Smooth muscle cell of the brain vasculature (primary cell): ENCODE results near the gene SYT1.
"Not testable (repeated sequence)": the region's sequence is repeated elsewhere in the genome, so short reads cannot be mapped to it uniquely, and the experiment has no call there.

Experiments used
- DNase-seq: peaks from one replicate; pipeline ENCODE4 v3.0.0-alpha.2; 2012; ENCODE audit warnings: low read depth, low spot score

SYT1 gene

GRCh38 chr12:78966926-78967325 is 102.4 kb downstream of the SYT1 start:
- DNase-seq = no peak

- no peak for DNase-seq
Measured at GRCh38 chr12:78968226-78968625, 103.7 kb downstream of the SYT1 start.

GRCh38 chr12:78970041-78970440 is 105.5 kb downstream of the SYT1 start:
- no peak for DNase-seq

GRCh38 chr12:78977304-78977867 is 112.8 kb downstream of the SYT1 start:
- DNase-seq = no peak

GRCh38 chr12:78994168-78994791 is 129.7 kb downstream of the SYT1 start:
- no peak for DNase-seq

GRCh38 chr12:79000501-79000900 is 135.9 kb downstream of the SYT1 start:
- DNase-seq = no peak

- DNase-seq = no peak
Measured at GRCh38 chr12:79001404-79001803, 136.8 kb downstream of the SYT1 start.

GRCh38 chr12:79006306-79006705 is 141.7 kb downstream of the SYT1 start:
- DNase-seq = no peak

GRCh38 chr12:79008591-79008990 is 144.0 kb downstream of the SYT1 start:
- no peak for DNase-seq

GRCh38 chr12:79012636-79013035 is 148.1 kb downstream of the SYT1 start:
- DNase-seq = no peak

GRCh38 chr12:79016181-79016580 is 151.6 kb downstream of the SYT1 start:
- no peak for DNase-seq

- no peak for DNase-seq
Measured at GRCh38 chr12:79019672-79020071, 155.1 kb downstream of the SYT1 start.

- DNase-seq = no peak
Measured at GRCh38 chr12:79020106-79020505, 155.5 kb downstream of the SYT1 start.

GRCh38 chr12:79021021-79021420 is 156.4 kb downstream of the SYT1 start:
- DNase-seq = no peak

GRCh38 chr12:79023261-79023660 is 158.7 kb downstream of the SYT1 start:
- no peak for DNase-seq

- DNase-seq = no peak
Measured at GRCh38 chr12:79023784-79024183, 159.2 kb downstream of the SYT1 start.

- DNase-seq = no peak
Measured at GRCh38 chr12:79033788-79034187, 169.2 kb downstream of the SYT1 start.

- DNase-seq = not testable (repeated sequence)
Measured at GRCh38 chr12:79044748-79045147, 180.2 kb downstream of the SYT1 start.

GRCh38 chr12:79045149-79045703 is 180.7 kb downstream of the SYT1 start:
- not testable (repeated sequence) for DNase-seq

- no peak for DNase-seq
Measured at GRCh38 chr12:79046021-79046420, 181.4 kb downstream of the SYT1 start.

GRCh38 chr12:79048962-79049361 is 184.4 kb downstream of the SYT1 start:
- DNase-seq = no peak

- DNase-seq = no peak
Measured at GRCh38 chr12:79053394-79053793, 188.8 kb downstream of the SYT1 start.

GRCh38 chr12:79055926-79056674 is 191.5 kb downstream of the SYT1 start:
- DNase-seq = no peak
